ENCODE data around the gene TEAD1.

TEAD1 gene

DNA sequence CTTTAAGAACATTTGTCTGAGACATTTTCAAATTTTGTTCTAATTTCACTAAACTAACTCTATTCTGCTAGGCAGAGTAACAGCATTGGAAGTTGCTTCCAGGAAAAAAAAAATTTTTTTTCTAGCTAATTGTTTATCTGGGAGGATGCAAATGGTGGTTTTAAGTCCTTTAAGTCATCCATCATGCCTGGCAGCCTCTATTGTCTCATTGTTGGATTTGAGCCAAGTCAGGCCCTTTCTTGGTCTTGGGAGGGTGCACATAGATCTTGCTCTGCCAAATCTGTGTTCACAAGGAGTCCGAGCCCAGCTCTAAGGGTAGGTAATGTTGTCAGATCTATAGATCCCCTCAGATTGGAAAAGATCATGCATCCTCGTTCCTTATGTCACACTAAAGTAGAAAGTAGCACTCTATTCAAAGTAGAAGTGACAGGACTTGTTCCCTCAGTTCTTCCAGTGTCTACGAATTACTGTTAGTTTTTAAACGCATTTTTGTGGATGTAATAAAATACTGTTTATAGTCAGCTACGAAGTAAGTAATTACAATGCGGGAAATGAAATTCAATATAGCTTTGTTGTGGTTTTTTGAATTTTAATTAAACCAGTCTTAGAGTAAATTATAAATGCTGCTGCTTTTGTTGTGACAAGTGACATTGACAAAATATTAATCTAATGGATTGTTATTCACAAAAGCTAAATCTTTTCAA is 168.9 kb downstream of the TEAD1 start:
- DNase-seq: no peak

DNA sequence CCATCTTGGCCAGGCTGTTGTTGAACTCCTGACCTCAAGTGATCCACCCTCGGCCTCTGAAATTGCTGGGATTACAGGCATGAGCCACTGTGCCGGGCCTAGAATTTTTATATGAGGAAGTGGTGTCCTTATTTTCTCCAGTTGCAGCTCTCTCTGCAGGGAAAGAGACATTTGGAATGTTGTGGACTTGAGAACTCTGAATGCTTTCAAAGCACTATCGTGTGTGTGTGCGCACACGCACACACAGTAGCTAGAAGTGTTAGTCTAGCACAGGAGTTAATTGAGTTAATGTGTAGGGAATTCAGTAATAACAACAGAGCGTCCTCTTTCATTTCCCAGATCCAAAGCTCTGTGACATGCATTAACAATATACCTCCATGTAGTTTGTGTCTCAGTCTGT is 170.9 kb downstream of the TEAD1 start:
- DNase-seq: no peak

- no peak for DNase-seq
Observed at GRCh38 chr11:12845739-12846358, 171.6 kb downstream of the TEAD1 start.

DNA sequence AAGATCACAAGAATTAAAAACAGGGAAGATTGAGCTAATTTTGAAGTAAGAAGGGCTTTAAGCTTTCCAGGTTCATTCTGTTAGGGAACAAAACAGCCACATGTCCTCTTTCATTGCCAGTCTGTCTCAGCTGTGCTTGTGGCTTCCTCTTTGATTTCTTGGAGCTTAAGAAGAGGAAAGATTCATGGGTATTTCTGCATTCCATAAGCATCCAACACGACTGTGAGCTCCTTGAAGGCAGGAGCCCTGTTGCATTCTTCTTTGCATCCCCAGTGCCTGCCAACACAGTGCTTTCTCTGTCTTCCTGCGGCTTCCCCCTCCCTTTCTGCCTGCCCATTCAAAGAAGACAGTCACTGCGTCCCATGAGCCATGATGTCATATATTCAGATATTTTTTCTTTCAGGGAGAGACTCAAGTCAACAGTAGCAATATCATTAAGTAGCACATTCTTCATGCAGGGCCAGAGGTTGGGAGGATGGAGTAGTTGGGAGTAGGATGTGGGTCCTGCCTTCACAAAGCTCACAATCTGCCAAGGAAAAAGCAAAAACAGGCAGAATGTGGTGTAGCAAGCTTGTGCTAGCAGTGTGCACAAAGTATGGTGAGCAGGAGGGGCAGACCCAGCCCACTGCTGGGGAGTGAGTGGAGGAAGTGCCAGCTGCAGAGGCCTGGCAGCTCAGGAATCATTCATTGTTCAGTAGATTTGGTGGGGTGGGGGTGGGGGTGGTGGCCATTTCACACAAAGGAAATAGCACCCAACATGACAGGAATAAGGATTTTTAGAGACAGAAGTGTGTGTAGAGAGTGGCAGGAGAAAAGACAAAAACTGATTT is 172.8 kb downstream of the TEAD1 start:
- DNase-seq: no peak

DNA sequence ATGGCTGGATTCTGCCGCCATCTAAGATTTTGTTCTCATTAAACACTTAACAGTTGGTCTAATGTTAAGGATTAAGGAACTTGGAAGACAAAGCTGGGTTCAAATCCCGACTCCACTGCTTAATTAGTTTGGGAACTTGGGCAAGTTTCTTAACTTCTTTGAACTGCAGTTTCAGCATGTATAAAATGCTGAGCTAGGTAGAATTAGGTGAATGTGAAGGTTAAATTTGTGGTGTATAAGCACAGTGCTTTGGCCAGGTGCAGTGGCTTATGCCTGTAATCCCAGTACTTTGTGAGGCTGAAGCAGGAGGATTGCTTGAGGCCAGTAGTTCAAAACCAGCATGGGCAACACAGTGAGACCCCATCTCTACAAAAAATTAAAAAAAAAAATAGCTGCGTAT is 174.2 kb downstream of the TEAD1 start:
- no peak for DNase-seq

DNA sequence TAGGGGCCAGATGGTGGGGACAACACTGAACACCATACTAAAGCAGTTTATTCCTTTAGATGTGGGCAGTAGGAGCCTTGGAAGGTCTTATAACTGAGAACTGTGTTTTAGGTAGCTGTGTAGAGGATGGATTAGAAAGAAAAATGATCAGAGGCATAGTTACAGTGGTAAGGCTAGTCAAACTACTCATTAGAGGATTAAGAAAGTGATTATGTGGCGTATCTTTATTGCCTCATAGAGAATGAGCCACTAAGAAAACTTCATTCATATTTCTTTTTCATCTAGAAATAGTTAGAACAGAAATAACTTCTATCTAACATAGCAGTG is 179.1 kb downstream of the TEAD1 start:
- no peak for DNase-seq

DNA sequence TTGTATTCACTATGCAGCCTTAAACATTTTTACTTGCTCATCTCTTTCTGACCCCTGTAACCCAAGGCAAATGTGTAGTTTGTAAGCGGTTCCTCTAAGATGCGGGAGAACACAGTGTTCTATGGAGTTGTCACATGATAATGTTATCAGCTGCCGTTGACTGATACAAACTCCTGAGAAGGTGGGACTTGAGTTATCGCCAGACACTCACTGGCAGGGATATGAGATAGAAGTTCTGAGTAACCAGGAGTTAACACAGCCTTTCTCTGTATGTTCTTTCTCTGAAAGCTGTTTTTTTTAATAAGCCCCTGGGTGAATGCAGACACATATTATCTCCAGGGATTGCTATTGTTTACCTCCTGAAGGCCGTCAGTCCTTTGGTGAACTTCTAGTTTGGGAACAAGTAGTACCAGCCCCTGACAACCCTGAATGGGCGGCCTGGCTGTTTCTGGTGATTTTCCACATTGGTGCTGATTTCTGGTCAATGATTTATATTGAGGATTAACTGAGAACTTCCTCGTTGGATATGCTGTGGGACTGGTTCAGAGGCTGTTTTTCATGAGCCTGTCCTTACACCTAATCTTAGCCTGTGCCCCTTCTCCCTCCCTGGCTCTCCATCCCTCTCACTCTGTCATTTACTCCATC is 179.6 kb downstream of the TEAD1 start:
- no peak for DNase-seq

DNA sequence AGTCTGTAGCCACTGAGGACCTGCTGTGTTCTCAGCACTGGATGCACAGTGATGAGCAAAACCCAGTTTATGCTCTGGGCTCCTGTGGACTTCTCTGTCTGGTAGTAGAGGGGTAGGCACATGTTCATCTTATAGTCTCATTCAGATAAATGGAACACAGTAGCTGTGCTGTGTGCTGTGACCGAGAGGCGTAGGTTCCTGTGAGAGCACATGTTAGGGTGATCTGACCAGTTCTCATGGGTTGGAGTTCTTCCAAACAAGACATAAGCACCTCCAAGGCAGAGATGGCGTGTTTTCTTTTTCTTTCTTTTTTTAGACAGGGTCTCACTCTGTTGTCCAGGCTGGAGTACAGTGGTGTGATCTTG is 180.1 kb downstream of the TEAD1 start:
- no peak for DNase-seq

- no peak for DNase-seq
Observed at GRCh38 chr11:12854829-12855228, 180.6 kb downstream of the TEAD1 start.

- DNase-seq: no peak
Observed at GRCh38 chr11:12856338-12856737, 182.1 kb downstream of the TEAD1 start.

DNA sequence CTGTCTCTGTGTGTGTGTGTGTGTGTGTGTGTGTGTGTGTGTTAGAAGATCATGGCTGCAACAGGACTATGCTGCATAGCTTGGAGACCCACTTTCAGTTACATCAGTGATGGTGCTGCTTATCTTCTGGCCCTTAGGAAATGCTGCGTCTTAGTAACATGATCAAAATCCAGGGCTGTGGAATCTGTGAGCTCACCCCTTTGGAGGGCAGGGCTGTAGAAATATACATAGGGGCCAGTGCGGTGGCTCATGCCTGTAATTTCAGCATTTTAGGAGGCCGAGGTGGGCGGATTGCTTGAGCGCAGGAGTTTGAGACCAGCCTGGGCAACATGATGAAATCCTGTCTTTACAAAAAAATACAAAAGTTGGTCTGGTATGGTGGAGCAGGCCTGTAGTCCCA is 183.4 kb downstream of the TEAD1 start:
- no peak for DNase-seq

- DNase-seq: no peak
Observed at GRCh38 chr11:12859872-12860657, 185.8 kb downstream of the TEAD1 start.

GRCh38 chr11:12860827-12861226 is 186.6 kb downstream of the TEAD1 start:
- DNase-seq: no peak

DNA sequence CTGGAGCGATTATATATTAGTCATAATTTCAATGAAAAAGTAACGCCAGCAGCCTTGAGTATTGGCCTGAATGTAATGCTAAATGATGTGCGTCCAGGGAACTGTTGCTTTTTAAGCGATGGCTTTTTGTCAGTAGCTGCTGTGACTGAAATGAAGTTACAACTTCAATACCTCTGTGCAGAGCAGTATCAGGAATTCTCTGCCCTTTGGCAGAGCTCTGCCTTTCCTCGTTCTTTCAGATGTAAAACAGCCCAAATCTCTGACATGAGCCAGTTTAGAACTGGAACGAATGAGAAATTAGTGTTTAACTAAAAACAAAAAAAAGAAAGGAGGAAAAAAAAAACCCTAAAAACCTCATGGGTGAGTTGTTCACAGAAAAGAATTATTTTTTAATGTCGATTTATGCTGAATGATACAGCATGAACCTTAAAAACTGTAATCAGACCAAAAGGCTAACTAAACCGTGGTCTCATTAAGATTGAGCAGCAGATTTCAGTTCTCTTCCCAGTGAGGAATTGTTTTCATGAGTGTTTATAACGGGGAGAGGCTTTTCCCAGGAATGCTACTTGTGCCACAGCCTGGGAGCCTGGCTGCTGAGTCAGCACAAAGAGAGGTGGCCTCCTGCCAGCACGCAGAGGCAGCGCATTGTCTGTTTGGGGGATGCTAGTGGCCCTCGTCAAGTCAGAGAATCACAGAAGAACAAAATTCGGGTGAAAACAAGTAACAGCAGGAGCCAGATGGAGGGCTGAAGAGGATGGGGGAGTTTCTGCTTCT is 188.7 kb downstream of the TEAD1 start:
- no peak for DNase-seq

DNA sequence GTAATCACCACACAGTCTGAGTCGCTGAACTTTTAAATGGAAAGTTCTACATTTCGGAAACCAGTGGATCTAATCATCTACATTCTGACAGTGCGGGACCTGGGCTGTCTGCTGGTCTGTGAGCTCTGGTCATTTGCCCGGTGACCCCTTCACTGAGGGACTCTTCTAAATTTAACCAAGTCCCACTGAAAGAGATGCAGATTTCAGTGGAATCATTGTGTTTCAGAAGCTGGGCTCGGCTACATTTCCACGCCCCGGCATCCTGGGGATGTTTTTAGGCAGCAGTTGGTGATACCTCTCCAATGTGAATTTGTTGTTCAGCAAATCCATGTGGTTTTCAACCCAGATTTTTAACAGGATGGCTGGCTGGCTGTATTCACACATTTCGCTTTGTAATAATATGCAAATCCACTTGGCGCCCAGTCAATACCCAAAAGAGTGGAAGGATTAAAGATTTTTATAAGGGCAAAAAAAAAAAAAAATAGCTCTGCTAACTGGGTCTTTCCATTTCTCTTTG is 189.4 kb downstream of the TEAD1 start:
- DNase-seq: no peak

GRCh38 chr11:12864316-12865156 is 190.3 kb downstream of the TEAD1 start:
- no peak for DNase-seq

GRCh38 chr11:12865863-12866595 is 191.8 kb downstream of the TEAD1 start:
- DNase-seq: no peak

DNA sequence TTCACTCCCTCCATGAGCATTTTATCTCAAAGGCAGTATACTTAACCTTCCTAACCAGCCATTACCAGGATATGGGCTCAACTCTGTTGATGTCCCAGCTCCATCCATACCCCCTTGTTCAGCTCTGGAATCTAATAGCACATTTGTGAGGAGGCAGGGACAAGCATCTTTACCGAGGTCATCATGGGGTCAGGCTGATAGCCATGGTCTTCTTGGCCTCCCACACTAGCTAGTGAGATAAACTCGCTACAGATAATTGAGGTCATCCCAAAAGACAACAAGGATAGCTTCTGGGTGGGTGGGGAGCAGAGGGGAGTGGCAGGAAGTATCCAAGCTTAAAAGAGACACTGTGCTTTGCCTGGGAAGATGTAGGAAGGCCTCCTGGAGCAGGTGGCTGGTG is 193.3 kb downstream of the TEAD1 start:
- DNase-seq: no peak

- DNase-seq: no peak
Observed at GRCh38 chr11:12868315-12869073, 194.3 kb downstream of the TEAD1 start.

Measured in activated effector memory CD4-positive, alpha-beta T cell treated with Interleukin-2 at 50 U/mL for 16 hours (primary cell).